Suprapubic skin (tissue), 4 donors: ENCODE results near the gene FBXL13. TPM values are rescaled to one million over a fixed set of nuclear protein-coding genes. Genes with fewer than 3 reads are reported as not detected.
"Not testable (repeated sequence)": the region's sequence is repeated elsewhere in the genome, so short reads cannot be mapped to it uniquely, and the experiment has no call there.

Experiments used
- DNase-seq, 2 donors: peaks; one replicate each; pipeline ENCODE4 v3.0.0-alpha.2; 2019; ENCODE audit warnings: low spot score in 2 of 2
- H3K27ac ChIP-seq: fragments of 200-600 bp; sonication (generic); one replicate; pipeline ENCODE4 v1.5.1; 2019
- H3K27me3 ChIP-seq: fragments of 200-600 bp; sonication (generic); one replicate; pipeline ENCODE4 v1.5.1; 2019
- H3K36me3 ChIP-seq: fragments of 200-600 bp; sonication (generic); one replicate; pipeline ENCODE4 v1.5.1; 2019
- H3K4me1 ChIP-seq: fragments of 200-600 bp; sonication (generic); one replicate; pipeline ENCODE4 v1.5.1; 2019
- H3K4me3 ChIP-seq: fragments of 200-600 bp; sonication (generic); one replicate; pipeline ENCODE4 v1.5.1; 2019; ENCODE audit warnings: mild to moderate bottlenecking
- H3K9me3 ChIP-seq: fragments of 200-600 bp; sonication (generic); one replicate; pipeline ENCODE4 v1.5.1; 2019
- EP300 ChIP-seq: sonication (generic); formaldehyde crosslinking; IDR thresholded peaks from one replicate; pipeline ENCODE4 v1.6.1; 2017; ENCODE audit warnings: antibody characterized with exemption
- POLR2A ChIP-seq, 2 donors: fragments of 450-650 bp; IDR thresholded peaks; one replicate each; pipeline ENCODE4 v1.6.1; 2017; ENCODE audit warnings: antibody characterized with exemption in 2 of 2, mild to moderate bottlenecking in 2 of 2, moderate library complexity in 2 of 2
- POLR2AphosphoS5 ChIP-seq, 3 donors: sonication (generic); formaldehyde crosslinking; IDR thresholded peaks; one replicate each; pipeline ENCODE4 v1.6.1; 2017; ENCODE audit warnings: antibody characterized with exemption in 3 of 3
- WGBS: methylation state at CpG from one replicate; pipeline ENCODE4 v1.1.5; 2018; 5-methylcytosine and 5-hydroxymethylcytosine counted together
- total RNA-seq, 4 donors: library from RNA; depleted of rRNA; stranded (reverse); fragments of >200 nt; gene quantifications; one replicate each; pipeline ENCODE4 v1.1.0, GENCODE V29; 2016
- TF ChIP-seq, protein P1 (sequence below), 2 donors: fragments of 200-600 bp in 1 of 2; fragments of 450-650 bp in 1 of 2; sonication (generic) in 1 of 2; IDR thresholded peaks; one replicate each; pipeline ENCODE4 v1.5.1; 2016 to 2019; ENCODE audit warnings: antibody characterized with exemption in 2 of 2, mild to moderate bottlenecking in 1 of 2, moderate library complexity in 1 of 2

FBXL13 gene
- total RNA-seq, 4 donors from 2014 or later: 0.30 to 1.4 (median 0.81) TPM

DNA sequence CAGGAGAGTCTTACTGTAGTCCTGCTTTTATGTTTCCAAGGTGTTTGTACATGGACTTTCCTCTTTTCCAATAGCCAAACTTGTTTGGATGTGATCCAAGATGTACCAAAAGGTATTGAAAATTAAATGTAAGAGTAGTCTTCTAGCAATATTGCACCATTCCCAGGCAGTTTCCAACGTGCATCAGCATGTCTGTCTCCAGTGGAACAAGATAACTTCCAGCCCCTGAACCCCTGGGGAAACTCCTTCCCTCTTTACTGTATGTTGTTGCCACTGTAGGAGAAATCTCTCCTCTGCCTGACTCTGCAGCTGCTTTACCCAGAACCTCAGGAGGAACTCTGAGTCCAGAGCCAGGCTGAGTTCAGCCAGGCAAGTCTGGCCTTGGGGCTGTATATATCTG is 18.8 kb upstream of the FBXL13 start:
- Histone ChIP-seq H3K4me3 (no peak overlapping the region), H3K9me3 (no peaks in the 10 kb centered on the region), H3K4me1 (peaks cover 3% of the 10 kb centered on the region), H3K27ac (no peak overlapping the region), H3K36me3 (peaks cover 41% of the 10 kb centered on the region), H3K27me3 (no peaks in the 10 kb centered on the region)
- TF ChIP-seq, protein P1, sequence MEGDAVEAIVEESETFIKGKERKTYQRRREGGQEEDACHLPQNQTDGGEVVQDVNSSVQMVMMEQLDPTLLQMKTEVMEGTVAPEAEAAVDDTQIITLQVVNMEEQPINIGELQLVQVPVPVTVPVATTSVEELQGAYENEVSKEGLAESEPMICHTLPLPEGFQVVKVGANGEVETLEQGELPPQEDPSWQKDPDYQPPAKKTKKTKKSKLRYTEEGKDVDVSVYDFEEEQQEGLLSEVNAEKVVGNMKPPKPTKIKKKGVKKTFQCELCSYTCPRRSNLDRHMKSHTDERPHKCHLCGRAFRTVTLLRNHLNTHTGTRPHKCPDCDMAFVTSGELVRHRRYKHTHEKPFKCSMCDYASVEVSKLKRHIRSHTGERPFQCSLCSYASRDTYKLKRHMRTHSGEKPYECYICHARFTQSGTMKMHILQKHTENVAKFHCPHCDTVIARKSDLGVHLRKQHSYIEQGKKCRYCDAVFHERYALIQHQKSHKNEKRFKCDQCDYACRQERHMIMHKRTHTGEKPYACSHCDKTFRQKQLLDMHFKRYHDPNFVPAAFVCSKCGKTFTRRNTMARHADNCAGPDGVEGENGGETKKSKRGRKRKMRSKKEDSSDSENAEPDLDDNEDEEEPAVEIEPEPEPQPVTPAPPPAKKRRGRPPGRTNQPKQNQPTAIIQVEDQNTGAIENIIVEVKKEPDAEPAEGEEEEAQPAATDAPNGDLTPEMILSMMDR (IDR thresholded peaks at IDR 0.05): no peak
- TF ChIP-seq EP300: no peak
- TF ChIP-seq POLR2AphosphoS5 (IDR thresholded peaks at IDR 0.05): no peak
- TF ChIP-seq POLR2A (IDR thresholded peaks at IDR 0.05): no peak
- DNase-seq: no peak
- 17% methylated on average over 1 of the region's 1 CpG for WGBS

DNA sequence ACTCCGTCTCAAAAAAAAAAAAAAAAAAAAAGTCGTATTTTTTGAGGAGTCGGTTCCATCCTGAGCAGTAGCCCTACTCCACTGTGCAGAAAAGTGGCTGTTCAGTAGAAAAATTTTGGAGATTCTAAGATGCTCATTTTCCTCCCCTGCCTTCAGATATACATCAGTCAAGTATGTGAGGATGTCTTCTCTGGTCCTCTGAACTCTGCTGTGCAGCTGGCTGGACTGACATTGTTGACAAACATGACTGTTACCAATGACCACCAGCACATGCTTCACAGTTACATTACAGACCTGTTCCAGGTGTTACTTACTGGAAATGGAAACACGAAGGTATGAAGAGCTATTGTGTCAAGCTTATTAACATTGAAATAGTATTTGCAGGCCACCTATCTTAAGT is 17.7 kb upstream of the FBXL13 start:
- not testable (repeated sequence) for H3K27me3 ChIP-seq, H3K4me3 ChIP-seq, H3K9me3 ChIP-seq, H3K4me1 ChIP-seq, DNase-seq, H3K27ac ChIP-seq
- H3K36me3 ChIP-seq: peaks cover 44% of the 10 kb centered on the region
- whole genome bisulfite sequencing: 67% methylated on average over 4 of the region's 4 CpGs

DNA sequence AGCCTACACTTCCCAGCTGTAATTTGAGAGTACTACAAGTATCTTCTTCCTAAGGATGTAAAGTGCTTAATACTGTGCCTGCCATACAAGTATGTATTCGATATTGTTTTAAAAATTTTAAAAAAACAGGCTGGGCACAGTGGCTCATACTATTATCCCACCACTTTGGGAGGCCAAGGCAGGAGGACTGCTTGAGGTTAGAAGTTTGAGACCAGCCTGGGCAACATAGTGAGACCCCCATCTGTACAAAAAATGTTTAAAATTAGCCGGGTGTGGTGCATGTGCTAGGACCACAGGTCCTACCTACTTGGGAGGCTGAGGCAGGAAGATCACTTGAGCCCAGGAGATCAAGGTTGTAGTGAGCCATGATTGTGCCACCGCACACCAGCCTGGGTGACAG is 8.6 kb upstream of the FBXL13 start:
- no peaks in the 10 kb centered on the region for H3K4me1 ChIP-seq
- no peak for TF ChIP-seq EP300
- WGBS: 90% methylated on average over 3 of the region's 3 CpGs

DNA sequence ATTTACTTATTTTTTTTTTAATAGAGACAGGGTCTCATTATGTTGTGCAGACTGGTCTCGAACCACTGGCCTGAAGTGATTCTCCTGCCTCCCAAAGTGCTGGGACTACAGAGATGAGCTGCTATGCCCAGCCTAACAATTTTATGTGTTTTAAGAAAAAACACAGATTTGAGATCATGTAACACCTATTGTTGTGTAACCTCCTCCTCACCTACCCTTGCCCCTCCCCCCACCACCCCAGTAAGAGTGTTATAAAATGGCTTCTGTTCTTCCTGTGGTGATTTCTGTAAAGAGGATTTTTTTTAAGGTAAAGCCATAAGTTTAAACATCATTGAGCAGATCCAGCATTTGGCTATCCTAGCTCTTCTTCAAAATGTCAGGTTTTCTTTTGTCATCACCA is 7.9 kb upstream of the FBXL13 start:
- 96% methylated on average over 1 of the region's 1 CpG for WGBS
- Histone ChIP-seq H3K4me1 (no peaks in the 10 kb centered on the region), H3K36me3 (peaks cover 35% of the 10 kb centered on the region), H3K27ac (no peak overlapping the region), H3K4me3 (no peak overlapping the region), H3K27me3 (no peaks in the 10 kb centered on the region), H3K9me3 (no peaks in the 10 kb centered on the region)
- TF ChIP-seq POLR2A (IDR thresholded peaks at IDR 0.05): no peak
- no peak for TF ChIP-seq POLR2AphosphoS5 (IDR thresholded peaks at IDR 0.05)
- TF ChIP-seq EP300: no peak
- TF ChIP-seq, protein P1 (IDR thresholded peaks at IDR 0.05): no peak
- DNase-seq: no peak

More for the DNA sequence above, 8.6 kb upstream of the FBXL13 start:
- Histone ChIP-seq H3K27me3 (no peaks in the 10 kb centered on the region), H3K36me3 (peaks cover 42% of the 10 kb centered on the region), H3K9me3 (no peaks in the 10 kb centered on the region), H3K27ac (no peak overlapping the region), H3K4me3 (no peak overlapping the region)
- DNase-seq: no peak

DNA sequence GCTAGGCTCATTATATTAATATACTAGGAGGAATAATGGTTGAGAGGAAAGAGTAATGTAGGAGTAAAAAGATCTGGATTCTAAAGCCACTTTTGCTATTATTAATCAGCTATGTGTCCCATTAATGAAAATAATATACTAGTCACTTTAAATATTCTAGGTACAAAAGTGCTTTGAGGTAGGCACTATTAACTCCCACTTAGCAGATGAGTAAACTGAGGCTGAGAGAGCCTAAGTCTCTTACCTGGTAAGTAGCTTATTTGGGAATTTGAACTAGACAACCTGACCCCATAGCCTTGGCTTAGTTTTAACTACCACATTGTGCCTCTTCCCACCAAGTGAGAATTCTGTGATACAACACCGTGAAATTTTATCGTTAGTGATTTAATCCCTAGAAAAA is 6.3 kb upstream of the FBXL13 start:
- Histone ChIP-seq H3K27me3 (no peaks in the 10 kb centered on the region), H3K36me3 (peaks cover 23% of the 10 kb centered on the region), H3K4me1 (peaks cover 12% of the 10 kb centered on the region), H3K9me3 (no peaks in the 10 kb centered on the region), H3K27ac (no peak overlapping the region), H3K4me3 (no peak overlapping the region)
- TF ChIP-seq POLR2AphosphoS5 (IDR thresholded peaks at IDR 0.05): no peak
- TF ChIP-seq, protein P1 (IDR thresholded peaks at IDR 0.05): no peak
- no peak for TF ChIP-seq EP300
- TF ChIP-seq POLR2A (IDR thresholded peaks at IDR 0.05): no peak
- WGBS: 94% methylated on average over 2 of the region's 2 CpGs
- no peak for DNase-seq

DNA sequence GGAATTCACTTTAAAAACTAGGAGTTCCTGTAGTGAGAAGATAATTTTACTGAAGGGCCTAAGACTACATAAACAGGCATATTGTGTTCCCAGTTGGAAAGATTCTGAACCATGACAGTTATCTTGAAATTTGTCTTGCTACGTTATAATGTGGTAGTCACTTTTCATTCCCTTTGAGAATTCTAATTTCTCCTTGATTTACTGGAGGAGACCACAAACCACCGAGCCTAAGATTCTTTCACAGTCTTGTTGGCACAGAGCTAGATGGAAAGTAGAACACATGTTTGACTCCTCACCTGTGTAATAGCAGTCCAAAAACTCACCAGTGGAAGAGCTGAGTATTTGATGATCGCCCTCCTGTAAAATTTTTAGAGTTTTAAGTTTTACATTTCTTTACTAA is 5.2 kb upstream of the FBXL13 start:
- Histone ChIP-seq H3K36me3 (peaks cover 15% of the 10 kb centered on the region), H3K9me3 (no peaks in the 10 kb centered on the region), H3K4me3 (no peak overlapping the region), H3K4me1 (peaks cover 16% of the 10 kb centered on the region), H3K27ac (no peak overlapping the region), H3K27me3 (no peaks in the 10 kb centered on the region)
- TF ChIP-seq, protein P1 (IDR thresholded peaks at IDR 0.05): no peak
- no peak for TF ChIP-seq POLR2AphosphoS5 (IDR thresholded peaks at IDR 0.05)
- no peak for TF ChIP-seq EP300
- TF ChIP-seq POLR2A (IDR thresholded peaks at IDR 0.05): no peak
- 84% methylated on average over 3 of the region's 3 CpGs for WGBS
- no peak for DNase-seq

DNA sequence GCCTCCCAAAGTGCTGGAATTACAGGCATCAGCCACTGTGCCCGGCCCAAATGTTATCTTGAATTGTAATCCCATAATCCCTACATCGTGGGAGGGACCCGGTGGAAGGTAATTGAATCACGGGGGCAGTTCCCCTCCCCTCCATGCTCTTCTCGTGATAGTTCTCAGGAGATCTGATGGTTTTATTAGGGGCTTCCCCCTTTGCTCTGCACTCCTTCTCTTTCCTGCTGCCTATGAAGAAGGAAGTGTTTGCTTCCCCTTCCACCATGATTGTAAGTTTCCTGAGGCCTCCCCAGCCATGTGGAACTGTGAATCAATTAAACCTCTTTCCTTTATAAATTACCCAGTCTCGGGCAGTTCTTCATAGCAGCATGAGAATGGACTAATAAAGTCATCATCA is 3.6 kb upstream of the FBXL13 start:
- peaks cover 24% of the 10 kb centered on the region for H3K4me1 ChIP-seq
- H3K36me3 ChIP-seq, H3K27me3 ChIP-seq, H3K27ac ChIP-seq, H3K9me3 ChIP-seq, H3K4me3 ChIP-seq, DNase-seq: not testable (repeated sequence)
- WGBS: 90% methylated on average over 6 of the region's 6 CpGs
